Peyer's patch (tissue), 4 donors: ENCODE data around the gene MAST2. TPM values are rescaled to one million over a fixed set of nuclear protein-coding genes. Genes with fewer than 3 reads are reported as not detected.

Experiments used
- DNase-seq, 3 donors: peaks; one replicate each; pipeline ENCODE4 v3.0.0-alpha.2; 2017 to 2019
- H3K27ac ChIP-seq, 4 donors: fragments of 200-600 bp; sonication (generic); one replicate each; pipeline ENCODE4 v1.5.1; 2016 to 2019
- H3K27me3 ChIP-seq, 2 donors: fragments of 200-600 bp; sonication (generic); one replicate each; pipeline ENCODE4 v1.5.1; 2019
- H3K36me3 ChIP-seq, 3 donors: fragments of 200-600 bp; sonication (generic); one replicate each; pipeline ENCODE4 v1.5.1; 2016 to 2019
- H3K4me1 ChIP-seq, 4 donors: fragments of 200-600 bp; sonication (generic); one replicate each; pipeline ENCODE4 v1.5.1; 2016 to 2019
- H3K4me3 ChIP-seq, 4 donors: fragments of 200-600 bp; sonication (generic); 1 replicate in 3 of 4; 2 replicates in 1 of 4; pipeline ENCODE4 v1.5.1; 2016 to 2019; ENCODE audit warnings: mild to moderate bottlenecking in 1 of 4
- H3K9me3 ChIP-seq, 4 donors: fragments of 200-600 bp; sonication (generic); one replicate each; pipeline ENCODE4 v1.5.1; 2016 to 2019; ENCODE audit warnings: mild to moderate bottlenecking in 1 of 4
- CTCF ChIP-seq, 6 experiments: fragments of 450-650 bp in 4 of 6; fragments of 200-600 bp in 2 of 6; sonication (generic) in 1 of 6; IDR thresholded peaks; one replicate each; pipeline ENCODE4 v1.5.1; 2017 to 2019; ENCODE audit warnings: antibody characterized with exemption in 6 of 6, mild to moderate bottlenecking in 3 of 6, moderate library complexity in 1 of 6
- POLR2A ChIP-seq, 2 donors: fragments of 450-650 bp; IDR thresholded peaks; one replicate each; pipeline ENCODE4 v1.5.1; 2017; ENCODE audit warnings: antibody characterized with exemption in 2 of 2, mild to moderate bottlenecking in 2 of 2, moderate library complexity in 2 of 2
- total RNA-seq, 4 donors: library from RNA; depleted of rRNA; stranded (reverse); fragments of >200 nt; gene quantifications; one replicate each; pipeline ENCODE4 v1.1.0, GENCODE V29; 2016

MAST2 gene
- total RNA-seq, 4 donors from 2014 or later = 75.9 to 249 (median 134) TPM

GRCh38 chr1:45789601-45790000 lies 13.8 kb upstream of the MAST2 start:
- no peak overlapping the region for H3K4me3 ChIP-seq
- H3K36me3 ChIP-seq = no peaks in the 10 kb centered on the region
- no peak for DNase-seq
- no peak overlapping the region for H3K27ac ChIP-seq
- H3K4me1 ChIP-seq = no peaks in the 10 kb centered on the region
- no peaks in the 10 kb centered on the region for H3K9me3 ChIP-seq
- no peak for TF ChIP-seq POLR2A (IDR thresholded peaks at IDR 0.05)
- TF ChIP-seq CTCF (IDR thresholded peaks at IDR 0.05) = no peak
- no peaks in the 10 kb centered on the region for H3K27me3 ChIP-seq

GRCh38 chr1:45792744-45793143 lies 10.7 kb upstream of the MAST2 start:
- Histone ChIP-seq H3K27ac (no peak overlapping the region), H3K27me3 (no peaks in the 10 kb centered on the region), H3K9me3 (no peaks in the 10 kb centered on the region), H3K4me1 (no peaks in the 10 kb centered on the region), H3K36me3 (no peaks in the 10 kb centered on the region), H3K4me3 (no peak overlapping the region)
- TF ChIP-seq CTCF (IDR thresholded peaks at IDR 0.05) = no peak
- TF ChIP-seq POLR2A (IDR thresholded peaks at IDR 0.05) = no peak
- DNase-seq = no peak

- Histone ChIP-seq H3K4me1 (no peaks in the 10 kb centered on the region), H3K4me3 (peak overlapping the region in 1 of 4 donors; percentile 14), H3K36me3 (no peaks in the 10 kb centered on the region), H3K27ac (no peak overlapping the region), H3K27me3 (no peaks in the 10 kb centered on the region), H3K9me3 (no peaks in the 10 kb centered on the region)
- TF ChIP-seq POLR2A (IDR thresholded peaks at IDR 0.05) (no peak), CTCF (IDR thresholded peaks at IDR 0.05) (no peak)
- no peak for DNase-seq
These were observed 9.3 kb upstream of the MAST2 start for GRCh38 chr1:45793942-45794604.

- no peak overlapping the region for H3K27ac ChIP-seq
- H3K4me3 ChIP-seq = no peak overlapping the region
- TF ChIP-seq POLR2A (IDR thresholded peaks at IDR 0.05) = no peak
- no peak for TF ChIP-seq CTCF (IDR thresholded peaks at IDR 0.05)
- DNase-seq = no peak
- H3K4me1 ChIP-seq = no peaks in the 10 kb centered on the region
- H3K27me3 ChIP-seq = no peaks in the 10 kb centered on the region
- H3K9me3 ChIP-seq = no peaks in the 10 kb centered on the region
- no peaks in the 10 kb centered on the region for H3K36me3 ChIP-seq
These were observed 7.0 kb upstream of the MAST2 start for GRCh38 chr1:45796381-45796780.

GRCh38 chr1:45796946-45797345 lies 6.5 kb upstream of the MAST2 start:
- no peak for DNase-seq
- no peak for TF ChIP-seq CTCF (IDR thresholded peaks at IDR 0.05)
- no peak for TF ChIP-seq POLR2A (IDR thresholded peaks at IDR 0.05)

GRCh38 chr1:45800899-45801298 lies 2.5 kb upstream of the MAST2 start:
- TF ChIP-seq CTCF (IDR thresholded peaks at IDR 0.05) (no peak), POLR2A (IDR thresholded peaks at IDR 0.05) (no peak)
- Histone ChIP-seq H3K4me3 (no peak overlapping the region), H3K27ac (no peak overlapping the region)

More at GRCh38 chr1:45796946-45797345, 6.5 kb upstream of the MAST2 start:
- Histone ChIP-seq H3K9me3 (no peaks in the 10 kb centered on the region), H3K27me3 (no peaks in the 10 kb centered on the region), H3K27ac (no peak overlapping the region), H3K4me3 (no peak overlapping the region), H3K4me1 (no peaks in the 10 kb centered on the region), H3K36me3 (no peaks in the 10 kb centered on the region)

More at GRCh38 chr1:45800899-45801298, 2.5 kb upstream of the MAST2 start:
- Histone ChIP-seq H3K4me1 (peaks cover 0 to 5% (median 4%) of the 10 kb centered on the region in 4 donors), H3K36me3 (no peaks in the 10 kb centered on the region), H3K27me3 (no peaks in the 10 kb centered on the region), H3K9me3 (no peaks in the 10 kb centered on the region)
- DNase-seq = no peak
